Adrenal gland (tissue), 12 donors: ENCODE measurements around the gene NPS. TPM values are rescaled to one million over a fixed set of nuclear protein-coding genes. Genes with fewer than 3 reads are reported as not detected.

Experiments used
- DNase-seq, 7 donors: peaks; one replicate each; pipeline ENCODE4 v3.0.0-alpha.2; 2019 to 2020
- H3K27ac ChIP-seq, 5 donors: fragments of 200-600 bp; sonication (generic) in 4 of 5; 1 replicate in 3 of 5; 2 replicates in 2 of 5; pipeline versions ENCODE4 v1.5.1 to v1.8.0; 2016 to 2020; ENCODE audit warnings: mild to moderate bottlenecking in 1 of 5
- H3K27me3 ChIP-seq: fragments of 200-600 bp; 2 replicates; pipeline ENCODE4 v1.8.0; 2021
- H3K36me3 ChIP-seq, 2 donors: fragments of 200-600 bp; replicated peaks in 1 of 2; 1 replicate in 1 of 2; 2 replicates in 1 of 2; pipeline versions ENCODE4 v1.5.1 to v1.8.0; 2018 to 2022
- H3K4me1 ChIP-seq, 2 donors: fragments of 200-600 bp; replicated peaks in 1 of 2; 1 replicate in 1 of 2; 2 replicates in 1 of 2; pipeline versions ENCODE4 v1.5.1 to v1.8.0; 2018 to 2021
- H3K4me3 ChIP-seq, 4 donors: fragments of 200-600 bp; sonication (generic) in 3 of 4; one replicate each; pipeline ENCODE4 v1.5.1; 2016 to 2018
- H3K9me3 ChIP-seq, 3 donors: fragments of 200-600 bp; sonication (generic) in 1 of 3; replicated peaks in 1 of 3; 1 replicate in 2 of 3; 2 replicates in 1 of 3; pipeline versions ENCODE4 v1.5.1 to v1.8.0; 2016 to 2021
- POLR2A ChIP-seq, 2 donors: fragments of 450-650 bp; IDR thresholded peaks; one replicate each; pipeline ENCODE4 v1.6.1; 2017; ENCODE audit warnings: antibody characterized with exemption in 2 of 2, mild to moderate bottlenecking in 2 of 2, moderate library complexity in 1 of 2
- WGBS, 4 donors: extraction: QIAGEN DNeasy Blood & Tissue Kit in 2 of 4; methylation state at CpG; one replicate each; pipeline versions ENCODE4 v1.1.5 to v1.1.7; 2013 to 2017; 5-methylcytosine and 5-hydroxymethylcytosine counted together
- intact Hi-C, 2 donors: fragments of 100-400 bp; cut with DNase I; formaldehyde crosslinking; loops; one replicate each; pipeline versions ENCODE4 v1.14.1 to v1.15.0; 2022 to 2023
- polyA plus RNA-seq, 3 donors: library from polyadenylated mRNA; stranded (reverse); fragments of 200-250 nt in 2 of 3; fragments of 350-450 nt in 1 of 3; fragmentation: Illumina TruSeq in 1 of 3; extraction: RNeasy Lipid Tissue Mini Kit (QIAGEN cat#74804) in 1 of 3; gene quantifications; one replicate each; pipeline ENCODE4 v1.2.3, GENCODE V29; 2013 to 2014
- total RNA-seq, 9 donors: library from RNA; depleted of rRNA in 4 of 9; stranded (reverse); fragments of >200 nt in 4 of 9; fragments of 120-200 nt in 1 of 9; fragmentation: NEBNext Ultra II Directional in 1 of 9; extraction: Animal tissue kit (Norgen Biotek cat#: 25700) in 1 of 9; gene quantifications; one replicate each; pipeline versions ENCODE4 v1.1.0 to v1.2.4, GENCODE V29; 2013 to 2023
- TF ChIP-seq, protein P1 (sequence below), 6 experiments: fragments of 450-650 bp in 4 of 6; fragments of 200-600 bp in 2 of 6; sonication (generic) in 1 of 6; IDR thresholded peaks; 1 replicate in 5 of 6; 2 replicates in 1 of 6; pipeline versions ENCODE4 v1.5.1 to v1.8.0; 2016 to 2021; ENCODE audit warnings: antibody characterized with exemption in 6 of 6, mild to moderate bottlenecking in 2 of 6, moderate library complexity in 1 of 6
- donor health status: healthy with polysubstance abuse.
- donor health status: Bipolar disorder and iron deficiency.
- donor health status: DM: yes; HTN: yes; CAD: no.
- donor health status: DM: no; HTN: no; CAD: no.
- donor health status: DM: no; HTN: no; CAD: no.
- donor health status: DM: yes; HTN: yes; CAD: no.

The NPS gene
- total and polyA plus RNA-seq, 12 donors, result not detected

DNA sequence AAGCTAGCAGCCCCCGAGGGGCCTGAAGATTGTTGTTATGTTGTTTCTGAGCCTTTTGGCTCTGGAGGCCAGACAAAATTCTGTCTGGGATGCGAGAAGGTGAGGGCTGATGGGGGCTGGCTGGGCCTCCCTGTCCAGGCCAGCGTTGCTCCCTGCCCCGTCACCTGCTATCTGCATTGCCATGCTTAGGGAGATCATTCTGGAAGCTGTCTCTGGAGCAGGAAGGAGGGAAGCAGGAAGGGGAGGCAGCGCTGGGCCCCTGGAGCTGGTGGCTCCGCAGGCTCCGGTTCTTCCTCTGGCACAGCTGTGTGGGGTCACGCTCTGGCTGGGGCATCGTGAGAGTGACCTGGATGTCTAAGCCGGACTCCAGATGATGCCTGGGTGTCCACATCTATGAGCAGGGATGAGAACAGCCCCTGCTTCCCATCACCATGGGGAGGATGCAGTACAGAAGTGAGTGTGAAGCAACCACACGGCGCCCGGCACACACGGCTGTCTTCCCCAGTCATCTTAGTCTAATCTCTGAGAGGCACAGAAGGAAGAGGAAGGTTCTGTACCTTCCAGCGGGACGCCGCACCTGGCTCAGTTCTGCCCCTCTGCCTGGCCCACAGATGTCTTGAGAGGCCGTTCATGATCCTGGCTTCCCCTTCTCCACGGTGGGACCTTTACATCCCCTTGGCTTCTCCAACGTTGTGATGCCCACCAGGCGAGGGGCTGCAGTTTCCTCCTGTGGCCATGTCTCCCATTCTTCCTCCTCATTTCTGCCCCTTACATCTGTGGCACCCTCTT, 11.9 kb upstream of the NPS start:
- intact Hi-C loops, result no loop called here
- no peak overlapping the region for H3K27ac ChIP-seq
- no peaks in the 10 kb centered on the region for H3K9me3 ChIP-seq
- TF ChIP-seq, protein P1, sequence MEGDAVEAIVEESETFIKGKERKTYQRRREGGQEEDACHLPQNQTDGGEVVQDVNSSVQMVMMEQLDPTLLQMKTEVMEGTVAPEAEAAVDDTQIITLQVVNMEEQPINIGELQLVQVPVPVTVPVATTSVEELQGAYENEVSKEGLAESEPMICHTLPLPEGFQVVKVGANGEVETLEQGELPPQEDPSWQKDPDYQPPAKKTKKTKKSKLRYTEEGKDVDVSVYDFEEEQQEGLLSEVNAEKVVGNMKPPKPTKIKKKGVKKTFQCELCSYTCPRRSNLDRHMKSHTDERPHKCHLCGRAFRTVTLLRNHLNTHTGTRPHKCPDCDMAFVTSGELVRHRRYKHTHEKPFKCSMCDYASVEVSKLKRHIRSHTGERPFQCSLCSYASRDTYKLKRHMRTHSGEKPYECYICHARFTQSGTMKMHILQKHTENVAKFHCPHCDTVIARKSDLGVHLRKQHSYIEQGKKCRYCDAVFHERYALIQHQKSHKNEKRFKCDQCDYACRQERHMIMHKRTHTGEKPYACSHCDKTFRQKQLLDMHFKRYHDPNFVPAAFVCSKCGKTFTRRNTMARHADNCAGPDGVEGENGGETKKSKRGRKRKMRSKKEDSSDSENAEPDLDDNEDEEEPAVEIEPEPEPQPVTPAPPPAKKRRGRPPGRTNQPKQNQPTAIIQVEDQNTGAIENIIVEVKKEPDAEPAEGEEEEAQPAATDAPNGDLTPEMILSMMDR (IDR thresholded peaks at IDR 0.05), result no peak
- TF ChIP-seq POLR2A (IDR thresholded peaks at IDR 0.05), result no peak
- H3K4me3 ChIP-seq, result no peak overlapping the region
- no peaks in the 10 kb centered on the region for H3K4me1 ChIP-seq
- DNase-seq, result no peak
- WGBS, 4 donors, result 79 to 89% (median 85%) methylated on average over 10 to 21 of the region's 21 CpGs
- no peaks in the 10 kb centered on the region for H3K27me3 ChIP-seq
- H3K36me3 ChIP-seq, result no peaks in the 10 kb centered on the region

DNA sequence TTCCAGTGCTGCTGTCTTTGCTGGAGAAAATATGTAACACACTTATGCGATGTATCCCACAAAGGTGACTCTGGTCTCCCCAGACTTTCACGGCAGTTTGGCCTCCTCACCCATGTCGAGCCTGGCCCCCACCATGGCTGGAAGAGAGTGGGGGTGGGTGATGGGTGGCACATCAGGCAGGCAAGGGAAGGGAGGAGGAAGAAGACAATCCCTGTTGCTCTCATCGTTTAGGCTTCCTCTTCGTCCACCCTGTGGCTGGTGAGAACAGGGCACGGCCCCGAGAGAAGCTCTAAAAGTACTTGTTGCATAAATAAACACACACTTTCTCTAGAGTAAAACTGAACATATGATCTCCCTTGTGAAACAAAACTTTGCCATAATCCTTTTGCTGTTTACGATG, 11.2 kb upstream of the NPS start:
- TF ChIP-seq, protein P1 (IDR thresholded peaks at IDR 0.05), result no peak
- no peak for TF ChIP-seq POLR2A (IDR thresholded peaks at IDR 0.05)
- Histone ChIP-seq H3K36me3 (no peaks in the 10 kb centered on the region), H3K9me3 (no peaks in the 10 kb centered on the region), H3K4me3 (no peak overlapping the region), H3K27me3 (no peaks in the 10 kb centered on the region), H3K27ac (no peak overlapping the region), H3K4me1 (no peaks in the 10 kb centered on the region)
- WGBS, 4 donors, result 73 to 87% (median 76%) methylated on average over 7 to 8 of the region's 8 CpGs
- intact Hi-C loops, result no loop called here
- DNase-seq, result no peak

DNA sequence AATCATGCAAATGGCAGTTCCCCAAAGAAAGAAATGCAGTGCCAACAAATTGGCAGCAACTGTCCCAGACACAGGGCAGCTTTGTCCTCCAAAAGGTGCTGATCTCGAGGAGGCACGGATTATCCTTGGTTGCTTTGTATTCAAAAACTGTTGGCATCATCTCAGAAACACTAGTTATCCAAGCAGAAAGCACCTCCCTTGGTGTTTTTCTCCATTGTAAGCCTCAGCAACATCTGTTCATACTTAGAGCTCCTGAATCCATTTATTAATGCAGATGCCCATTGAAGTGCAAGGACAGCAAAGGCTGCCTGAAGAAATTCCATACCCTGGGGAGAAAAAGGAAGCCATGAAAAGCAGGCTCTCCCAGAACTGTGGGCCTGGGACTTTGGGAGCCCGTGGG, 1.1 kb upstream of the NPS start:
- no peak overlapping the region for H3K4me3 ChIP-seq
- 75 to 81% (median 77%) methylated on average over 3 of the region's 3 CpGs for WGBS, 4 donors
- TF ChIP-seq POLR2A (IDR thresholded peaks at IDR 0.05), result no peak
- TF ChIP-seq, protein P1 (IDR thresholded peaks at IDR 0.05), result no peak
- intact Hi-C loops, result no loop called here
- DNase-seq, result no peak
- H3K27ac ChIP-seq, result no peak overlapping the region
- H3K4me1 ChIP-seq, result no peaks in the 10 kb centered on the region
- peaks cover 8% of the 10 kb centered on the region for H3K27me3 ChIP-seq
- H3K9me3 ChIP-seq, result no peaks in the 10 kb centered on the region
- H3K36me3 ChIP-seq, result no peaks in the 10 kb centered on the region

DNA sequence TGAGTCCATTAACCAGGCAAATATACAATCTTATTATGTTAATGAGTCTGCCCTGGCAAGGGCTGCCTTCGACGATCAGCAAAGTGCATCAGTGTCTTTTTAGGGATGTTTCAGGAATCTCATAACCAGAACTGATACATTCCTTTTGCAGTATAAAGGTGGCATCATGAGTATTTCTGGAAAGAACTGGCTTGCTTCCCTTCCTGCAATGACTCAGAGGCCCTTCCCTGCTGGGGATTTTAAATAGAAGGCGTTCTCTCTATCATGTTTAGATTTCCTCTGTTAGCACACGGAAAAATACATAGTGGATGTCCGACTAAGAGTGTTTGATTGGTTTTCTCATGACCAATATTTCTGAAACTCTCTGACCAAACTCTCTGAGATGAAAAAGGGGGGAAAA, 1.8 kb downstream of the NPS start:
- no peaks in the 10 kb centered on the region for H3K36me3 ChIP-seq
- no peak overlapping the region for H3K4me3 ChIP-seq
- intact Hi-C loops, result no loop called here
- H3K9me3 ChIP-seq, result no peaks in the 10 kb centered on the region
- DNase-seq, result no peak
- H3K27me3 ChIP-seq, result peaks cover 13% of the 10 kb centered on the region
- WGBS, 4 donors, result 62 to 72% (median 67%) methylated on average over 5 of the region's 5 CpGs
- H3K4me1 ChIP-seq, result no peaks in the 10 kb centered on the region
- H3K27ac ChIP-seq, result no peak overlapping the region
- TF ChIP-seq, protein P1 (IDR thresholded peaks at IDR 0.05), result no peak
- TF ChIP-seq POLR2A (IDR thresholded peaks at IDR 0.05), result no peak
